GM18519 (cell line): ENCODE measurements around the gene ASAP2.

Source experiments
- ATAC-seq: cut with Tn5 transposase; IDR thresholded peaks from one replicate; pipeline ENCODE4 v1.9.1; 2021; ENCODE audit warnings: mild to moderate bottlenecking, moderate library complexity; ENCODE audit not compliant: unreplicated experiment, low FRiP score

The ASAP2 gene

DNA sequence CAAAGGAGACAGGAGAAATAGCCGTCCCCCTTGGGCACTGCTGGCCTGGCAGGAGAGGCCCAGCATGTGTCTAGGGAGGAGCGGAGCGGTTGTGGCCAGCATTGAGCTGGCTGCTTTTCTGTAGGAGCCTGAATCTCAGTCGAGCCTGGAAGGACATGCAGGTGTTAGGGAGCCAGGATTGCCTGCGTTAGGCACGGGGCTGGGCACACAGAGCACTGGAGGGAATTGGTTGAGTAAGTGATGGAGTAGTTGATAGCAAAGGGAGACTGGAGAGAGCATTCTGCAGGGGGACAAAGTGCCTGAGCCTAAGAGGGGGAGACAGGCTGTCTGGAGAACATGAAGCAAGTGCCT lies 22.8 kb downstream of the ASAP2 start:
- ATAC-seq: no peak

DNA sequence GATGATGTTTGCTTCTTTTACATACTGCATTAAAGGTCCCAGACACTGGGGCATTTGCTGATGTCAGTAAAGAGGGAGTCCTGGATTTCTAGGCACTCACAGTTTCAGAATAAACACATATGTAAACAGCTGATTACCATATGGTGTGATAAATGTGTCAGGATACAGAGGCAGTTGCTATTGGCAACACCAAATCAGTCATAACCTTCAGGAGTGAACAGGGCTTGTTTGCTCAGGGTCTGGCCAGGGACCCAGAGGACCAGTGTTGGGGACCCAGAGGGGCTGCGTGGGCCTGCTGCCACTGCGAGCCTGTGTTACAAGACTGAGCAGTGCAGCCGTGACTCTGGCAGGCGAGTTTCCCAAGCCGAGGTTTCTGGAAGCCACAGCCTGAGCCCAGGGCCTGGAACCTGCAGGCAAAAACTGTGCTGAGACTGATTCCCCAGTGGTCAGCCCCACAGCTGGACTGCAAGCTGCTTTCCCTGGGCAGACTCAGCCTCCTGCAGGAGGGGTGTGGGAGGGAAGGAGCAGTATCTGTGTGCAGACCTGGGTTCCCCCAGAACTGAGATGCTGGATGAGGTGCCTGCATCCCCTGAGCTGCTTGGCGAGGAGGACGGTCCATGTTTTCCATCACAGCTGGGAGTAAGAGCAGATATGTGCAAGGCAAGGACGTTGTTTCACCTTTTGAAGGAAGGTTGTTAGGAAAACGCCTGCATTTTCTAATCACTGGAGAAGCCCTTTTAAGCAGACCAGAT lies 23.6 kb downstream of the ASAP2 start:
- no peak for ATAC-seq

DNA sequence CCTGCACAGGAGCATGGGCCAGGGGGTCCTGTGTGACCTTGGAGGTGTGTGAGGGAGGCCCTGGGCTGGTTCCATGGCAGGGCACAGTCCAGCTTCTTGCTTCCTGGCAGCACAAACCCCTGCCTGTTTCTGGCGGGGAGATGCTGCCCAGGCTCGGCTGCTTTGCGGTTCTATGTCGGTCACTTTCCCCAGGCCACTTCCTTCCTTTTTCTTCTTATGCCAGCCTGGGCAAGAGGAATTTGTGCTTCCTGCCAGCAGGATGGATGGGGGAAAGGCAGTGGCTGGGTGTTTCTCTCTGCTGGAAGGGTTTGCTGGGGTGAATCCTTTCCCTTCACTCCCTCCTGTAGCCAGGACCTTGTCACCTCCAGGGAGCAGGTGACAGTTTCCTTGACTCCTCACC lies 24.3 kb downstream of the ASAP2 start:
- no peak for ATAC-seq

DNA sequence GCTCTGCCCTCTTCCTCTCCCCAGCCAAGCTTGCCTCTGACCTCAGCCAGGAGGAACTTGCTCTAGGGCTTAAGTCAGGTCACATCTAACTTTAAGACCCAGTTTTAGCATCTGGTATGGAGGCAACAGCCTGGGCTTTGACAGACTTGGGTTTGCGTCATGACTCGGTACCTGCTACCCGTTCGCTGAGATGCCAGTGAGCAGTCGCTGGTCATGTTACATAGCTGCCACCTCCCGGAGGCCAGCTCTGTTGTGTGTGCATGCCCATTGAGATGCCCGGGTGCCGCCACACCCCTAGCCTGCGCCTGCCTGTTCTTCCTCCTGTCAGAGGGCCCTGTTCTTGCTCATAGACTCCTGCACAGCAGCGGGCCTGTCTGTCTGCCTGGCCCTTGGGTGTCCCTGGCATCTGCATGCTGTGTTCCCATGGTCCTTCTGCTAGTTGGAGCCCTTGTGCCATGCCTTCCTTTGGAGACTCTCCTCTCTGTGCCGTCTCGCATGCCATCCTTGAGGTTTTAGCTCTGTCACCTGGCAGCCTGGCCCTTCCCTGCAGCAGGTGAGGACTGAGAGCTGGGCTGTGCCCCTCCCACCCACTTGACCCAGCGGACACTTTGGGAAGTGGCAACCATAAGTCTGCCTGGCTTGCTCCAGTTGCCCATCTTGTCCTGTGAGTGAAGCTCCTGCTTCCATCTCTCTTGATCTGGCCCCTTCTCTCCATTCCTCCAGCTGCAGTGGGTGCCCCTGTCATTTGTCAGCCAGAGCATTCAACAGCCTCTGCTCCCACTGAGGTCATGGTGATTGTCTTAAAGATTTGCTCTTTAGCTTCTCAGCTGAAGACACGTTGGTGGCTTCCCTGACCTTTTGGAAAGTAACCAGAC lies 24.9 kb downstream of the ASAP2 start:
- ATAC-seq: no peak

DNA sequence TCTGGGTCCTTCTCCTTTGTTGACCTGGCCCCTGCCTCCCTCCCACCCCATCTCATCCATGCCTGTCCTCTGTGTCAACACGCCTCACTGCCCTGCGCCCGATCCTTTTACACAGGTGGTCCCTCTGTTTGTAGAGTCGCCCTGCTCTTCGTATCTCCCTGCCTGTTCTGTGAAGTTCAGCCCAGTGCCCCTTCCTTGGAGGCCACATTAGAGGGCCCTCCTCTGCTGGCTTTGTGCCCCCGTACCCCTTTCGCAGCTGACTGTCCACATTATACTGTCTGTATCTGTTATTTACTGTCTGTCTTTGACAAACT lies 25.5 kb downstream of the ASAP2 start:
- no peak for ATAC-seq

DNA sequence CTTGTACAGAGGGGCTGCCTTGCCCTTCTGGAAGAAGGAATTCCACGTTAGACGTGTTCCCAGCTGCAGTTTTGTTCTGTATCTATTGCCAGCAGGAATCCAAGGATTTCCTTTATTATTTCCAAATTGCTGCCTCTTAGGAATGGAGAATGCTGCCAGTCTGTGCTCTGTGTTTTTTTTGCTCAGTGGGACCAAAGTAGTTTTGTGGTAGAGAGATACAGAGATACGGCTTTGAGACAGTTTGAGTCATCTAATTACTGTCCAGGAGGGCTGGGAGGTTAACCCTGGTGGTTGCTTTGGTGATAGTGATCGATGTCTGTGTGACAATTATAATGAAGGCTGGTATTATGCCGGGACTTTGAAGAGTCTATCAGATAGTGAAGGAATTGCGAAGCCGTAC lies 26.3 kb downstream of the ASAP2 start:
- no peak for ATAC-seq

DNA sequence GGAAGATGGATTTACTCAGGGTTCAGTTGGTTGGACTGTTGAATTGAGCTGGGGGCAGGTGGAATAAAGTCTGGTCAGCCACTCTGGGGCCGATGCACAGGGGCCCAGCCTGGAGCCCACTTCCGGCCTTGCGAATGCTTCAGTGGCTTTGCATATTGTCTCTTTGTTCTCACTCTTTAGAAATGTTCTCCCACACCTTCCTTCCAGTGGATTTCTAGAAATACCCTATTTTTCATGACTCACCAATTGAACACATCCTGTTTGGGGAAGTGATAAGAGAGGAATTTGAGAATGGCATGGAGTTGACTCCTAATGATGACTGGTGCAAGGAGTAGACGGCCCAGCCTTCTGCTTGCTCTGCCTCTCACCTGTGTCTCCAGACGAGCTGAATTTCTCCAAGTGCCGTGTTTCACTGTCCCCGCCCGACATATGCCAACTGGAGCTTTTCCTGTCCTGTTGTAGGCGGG lies 28.1 kb downstream of the ASAP2 start:
- ATAC-seq: no peak

DNA sequence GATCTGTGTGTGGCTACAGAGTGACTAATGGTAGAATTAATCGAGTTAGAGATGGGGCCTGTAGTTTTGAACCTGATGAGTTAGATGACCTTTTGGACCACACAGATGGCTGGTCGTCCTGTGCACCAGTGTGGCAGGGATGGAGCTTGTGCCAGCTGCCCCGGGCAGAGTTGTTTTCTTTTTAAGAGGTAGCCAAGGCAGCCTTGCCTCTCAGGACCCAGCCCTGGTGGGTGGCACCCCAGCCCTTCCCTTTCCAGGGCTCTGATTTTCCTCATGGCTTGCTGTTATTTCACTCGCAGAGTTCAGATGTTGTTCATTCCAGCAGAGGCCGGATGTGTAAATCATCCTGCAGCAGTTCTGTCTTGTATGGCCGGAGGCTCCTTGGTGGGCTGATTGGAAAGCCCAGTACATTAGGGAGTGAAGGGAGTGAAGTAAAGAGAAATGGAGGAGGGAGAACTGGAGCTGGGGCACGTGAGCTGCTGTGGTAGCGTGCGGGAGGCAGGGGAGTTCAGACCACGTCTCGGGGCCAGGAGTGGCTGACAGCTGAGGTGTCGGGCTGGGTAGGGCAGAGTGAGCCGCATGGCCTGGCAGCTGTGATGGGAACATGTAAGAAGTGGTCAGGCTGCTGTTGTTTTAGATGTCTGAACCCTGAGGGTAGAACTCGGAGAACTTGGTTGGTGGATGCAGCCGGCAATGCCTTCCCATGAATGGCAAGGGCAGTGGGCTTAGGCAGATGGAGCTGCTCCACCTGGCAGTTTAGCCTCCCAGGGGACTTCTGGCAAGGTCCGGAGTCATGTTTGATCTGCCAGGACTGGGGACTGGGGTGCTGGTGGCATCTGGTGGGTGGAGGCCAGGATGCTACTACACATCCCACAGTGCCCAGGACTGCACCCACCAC lies 28.8 kb downstream of the ASAP2 start:
- ATAC-seq: no peak

DNA sequence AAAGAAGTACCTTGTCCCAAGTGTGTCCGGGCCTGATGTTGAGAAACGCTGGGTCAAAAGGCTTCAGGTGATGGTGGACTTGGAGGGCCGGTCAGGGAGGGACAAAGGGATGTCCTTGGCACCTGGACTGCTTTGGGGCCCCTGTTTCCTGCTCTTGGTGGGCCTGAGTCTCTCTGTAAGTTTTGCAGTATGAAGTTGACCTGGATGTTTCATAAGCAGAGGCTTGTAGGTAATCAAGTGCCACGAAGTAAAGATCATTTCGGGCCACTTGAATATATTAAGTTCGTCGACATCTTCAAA lies 29.4 kb downstream of the ASAP2 start:
- no peak for ATAC-seq

DNA sequence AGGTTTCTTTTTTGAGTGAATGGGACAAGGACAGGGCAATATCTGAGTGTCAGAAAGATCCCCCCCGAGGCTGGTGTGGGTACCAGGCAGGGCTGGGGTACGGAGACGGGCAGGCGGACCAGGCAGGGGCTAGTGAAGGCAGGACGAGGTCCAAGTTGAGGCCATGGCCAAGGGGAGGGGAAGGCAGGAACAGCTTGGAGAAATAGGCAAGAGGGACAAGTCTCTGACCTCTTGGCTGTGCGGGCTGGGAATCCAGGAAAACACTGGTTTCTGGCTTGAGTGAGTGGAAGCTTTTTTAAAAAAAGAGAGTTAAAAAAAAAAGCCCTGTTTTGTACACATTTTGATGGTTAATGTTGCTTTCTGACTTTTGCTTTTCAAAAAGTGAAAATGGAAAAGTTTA lies 30.3 kb downstream of the ASAP2 start:
- ATAC-seq: no peak

DNA sequence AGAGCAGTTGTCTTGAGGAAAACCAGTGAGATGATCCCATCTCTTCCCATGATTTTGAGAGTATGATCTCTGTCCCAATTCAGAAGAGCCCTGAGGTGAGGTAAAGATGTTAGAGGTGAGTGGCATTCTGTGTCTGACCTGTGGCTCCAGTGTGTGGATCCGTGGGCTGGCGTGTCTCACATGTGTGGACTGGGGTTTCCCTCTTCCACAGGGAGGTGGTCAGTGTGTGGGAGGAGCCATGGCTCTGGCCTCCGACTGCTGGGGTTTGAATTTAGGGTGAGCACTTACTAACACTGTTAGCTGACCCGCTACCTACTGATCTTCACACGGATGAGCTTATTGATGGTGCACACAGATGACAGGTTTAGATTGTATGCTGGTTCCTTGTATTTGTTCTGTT lies 31.2 kb downstream of the ASAP2 start:
- ATAC-seq: no peak

DNA sequence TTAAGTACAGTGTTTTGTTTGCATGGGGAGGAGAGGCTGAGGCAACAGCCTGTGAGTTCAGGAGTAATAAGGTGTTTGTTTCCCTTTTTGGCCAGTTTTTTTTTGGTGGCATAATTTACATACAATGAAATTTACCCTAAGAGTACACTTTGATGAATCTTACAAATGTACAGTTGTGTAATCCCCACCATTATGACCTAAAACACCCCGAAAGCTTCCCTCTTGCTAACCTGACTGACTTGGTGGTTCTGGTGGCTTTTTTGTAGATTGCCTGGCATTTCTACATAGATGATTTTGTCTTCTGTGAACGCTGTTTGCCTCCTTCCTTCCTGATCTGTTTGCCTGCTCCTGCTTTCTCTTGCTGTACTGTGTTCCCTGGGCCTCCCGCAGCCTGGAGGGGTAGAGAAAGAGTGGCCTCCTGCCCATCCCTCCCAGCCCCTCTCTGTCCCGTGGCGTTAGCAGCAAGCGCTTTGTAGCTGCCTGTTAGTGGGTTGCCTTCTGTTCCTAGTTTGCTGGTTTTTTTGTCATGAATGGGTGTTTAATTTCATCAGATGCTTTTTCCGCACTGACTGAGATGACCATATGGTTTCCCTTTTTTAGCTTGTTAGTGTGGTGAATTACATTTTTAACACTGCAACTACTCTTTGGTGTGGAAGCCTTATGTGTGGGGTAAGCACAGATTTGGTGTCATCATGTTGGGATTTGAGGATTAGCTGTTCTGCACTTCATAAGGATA lies 32.1 kb downstream of the ASAP2 start:
- ATAC-seq: no peak

DNA sequence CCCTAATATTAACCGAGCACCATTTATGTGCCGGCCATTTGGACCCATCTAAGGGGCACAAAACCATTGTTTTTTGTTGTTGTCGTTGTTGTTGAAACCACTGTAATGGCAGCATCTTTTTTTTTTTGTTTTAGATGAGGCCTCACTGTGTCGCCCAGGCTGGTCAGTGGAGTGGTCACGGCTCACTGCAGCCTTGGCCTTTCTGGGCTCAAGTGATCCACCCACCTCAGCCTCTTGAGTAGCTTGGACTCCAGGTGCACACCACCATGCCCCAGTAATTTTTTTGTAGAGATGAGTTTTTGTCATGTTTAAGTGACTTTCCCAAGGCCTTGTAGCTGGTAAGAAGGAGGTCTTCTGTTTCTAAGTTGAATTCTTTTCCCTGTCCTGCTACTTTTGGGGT lies 33.0 kb downstream of the ASAP2 start:
- no peak for ATAC-seq

DNA sequence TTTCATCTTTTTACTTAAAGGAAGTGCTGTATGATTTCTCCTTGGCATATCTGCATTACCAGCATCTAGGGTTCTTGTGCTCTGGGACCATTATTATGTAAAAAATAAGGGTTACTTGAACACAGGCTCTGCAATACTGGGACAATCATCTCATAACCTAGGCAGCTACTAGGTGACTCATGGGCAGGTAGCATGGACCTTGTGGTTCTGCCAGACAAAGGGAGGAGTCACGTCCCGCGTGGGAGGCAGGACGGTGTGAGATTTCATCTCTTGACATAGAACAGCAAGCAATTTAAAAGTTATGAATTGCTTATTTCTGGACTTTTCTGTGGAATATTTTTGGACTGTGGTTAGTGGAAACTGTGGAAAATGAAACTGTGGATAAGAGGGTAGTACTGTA lies 34.1 kb downstream of the ASAP2 start:
- no peak for ATAC-seq

DNA sequence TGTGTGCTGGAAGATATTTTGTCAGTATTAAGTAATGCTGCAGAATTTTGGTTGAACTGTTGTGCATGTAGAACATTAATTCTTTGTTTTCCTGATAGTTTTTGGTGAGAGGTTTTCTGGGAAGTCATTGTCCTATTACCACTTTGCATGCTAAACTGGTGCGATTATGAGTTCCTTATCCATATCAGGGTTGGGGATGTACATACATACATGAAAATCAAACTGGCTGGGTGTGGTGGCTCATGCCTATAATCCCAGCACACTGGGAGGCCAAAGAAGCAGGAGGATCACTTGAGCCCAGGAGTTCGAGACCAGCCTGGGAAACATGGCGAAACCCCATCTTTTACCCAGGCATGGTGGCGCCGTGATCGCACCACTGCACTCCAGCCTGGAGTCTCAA lies 34.6 kb downstream of the ASAP2 start:
- no peak for ATAC-seq

DNA sequence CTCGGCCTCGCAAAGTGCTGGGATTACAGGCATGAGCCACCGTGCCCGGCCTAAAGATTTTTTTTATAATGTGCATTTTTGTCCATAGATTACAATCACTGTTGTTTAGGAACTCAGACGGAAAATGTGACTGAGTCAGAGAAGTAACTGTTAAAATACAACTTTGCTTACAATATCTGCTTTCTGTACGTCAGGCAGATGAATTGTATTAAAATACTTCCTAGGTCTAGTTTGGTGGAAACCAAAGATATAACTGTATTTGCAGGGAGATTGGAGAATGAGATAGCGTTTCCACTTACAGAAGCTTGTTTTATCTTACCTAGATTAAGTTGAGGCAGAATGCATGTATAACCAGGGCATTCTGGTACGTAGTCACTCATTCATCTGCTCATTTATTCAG lies 36.7 kb downstream of the ASAP2 start:
- ATAC-seq: no peak

DNA sequence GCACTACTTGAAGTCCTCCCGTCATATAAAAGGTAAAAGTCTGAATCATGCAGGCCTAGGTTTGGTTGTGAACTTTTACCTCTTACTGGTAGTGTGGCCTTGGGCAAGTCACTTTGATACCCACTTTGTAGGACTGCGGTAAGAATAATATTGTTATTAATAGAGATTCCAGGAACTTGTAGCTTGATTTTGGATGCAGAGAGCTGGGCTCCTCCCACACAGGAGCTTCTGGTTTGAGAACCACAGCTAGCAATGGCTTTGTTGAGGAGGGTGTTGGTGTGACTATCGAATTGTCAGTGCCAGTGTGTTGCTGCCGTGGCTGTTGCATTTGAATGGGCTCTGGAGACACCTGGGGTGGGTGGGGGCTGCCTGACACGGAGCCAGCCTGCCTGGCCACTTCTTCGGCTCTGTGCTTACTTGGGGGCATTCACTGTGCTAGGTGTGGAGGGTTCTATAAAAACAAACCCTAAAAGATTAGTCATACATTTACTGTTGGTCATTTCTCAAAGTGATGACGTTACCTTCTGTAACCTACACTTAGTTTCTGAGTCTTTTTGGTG lies 38.5 kb downstream of the ASAP2 start:
- ATAC-seq: no peak

DNA sequence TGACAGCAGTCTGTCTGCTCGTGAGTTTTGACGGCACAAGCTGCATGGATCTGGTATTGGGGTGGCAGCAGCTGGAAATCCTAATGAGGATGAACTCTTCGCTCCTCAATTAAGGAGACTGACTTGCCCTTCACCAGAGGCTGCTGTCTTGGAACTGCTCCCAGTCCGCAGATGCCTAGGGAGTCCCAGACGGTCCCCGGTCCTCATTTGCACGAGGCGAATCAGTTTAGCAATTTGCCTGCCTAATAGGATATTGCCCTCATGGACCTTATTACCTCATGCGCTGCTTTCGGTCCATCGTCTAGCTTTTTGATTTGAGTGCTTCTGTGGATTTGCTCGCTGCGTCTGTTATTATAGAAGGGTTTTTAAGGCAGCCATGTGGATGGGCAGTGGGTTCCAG lies 40.6 kb downstream of the ASAP2 start:
- ATAC-seq: no peak

DNA sequence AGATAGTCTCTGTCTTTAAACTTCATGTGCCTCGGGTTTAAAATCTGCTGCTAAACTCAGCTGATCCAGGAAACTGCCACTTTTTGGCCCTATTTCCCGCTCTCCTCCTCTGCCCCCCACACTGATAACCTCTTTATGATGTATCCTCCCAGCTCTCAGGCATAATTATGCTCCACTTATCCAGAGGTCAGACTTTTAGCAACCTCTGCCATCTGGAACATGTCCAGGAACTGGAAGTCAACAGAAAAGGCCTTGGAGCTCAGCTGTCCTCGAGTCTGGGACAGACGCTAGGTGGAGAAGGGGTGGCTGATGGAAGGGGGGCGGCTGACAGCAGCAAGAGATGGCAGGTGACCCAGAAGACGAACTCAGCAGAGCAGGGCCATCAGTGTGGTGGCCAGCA lies 41.2 kb downstream of the ASAP2 start:
- no peak for ATAC-seq

DNA sequence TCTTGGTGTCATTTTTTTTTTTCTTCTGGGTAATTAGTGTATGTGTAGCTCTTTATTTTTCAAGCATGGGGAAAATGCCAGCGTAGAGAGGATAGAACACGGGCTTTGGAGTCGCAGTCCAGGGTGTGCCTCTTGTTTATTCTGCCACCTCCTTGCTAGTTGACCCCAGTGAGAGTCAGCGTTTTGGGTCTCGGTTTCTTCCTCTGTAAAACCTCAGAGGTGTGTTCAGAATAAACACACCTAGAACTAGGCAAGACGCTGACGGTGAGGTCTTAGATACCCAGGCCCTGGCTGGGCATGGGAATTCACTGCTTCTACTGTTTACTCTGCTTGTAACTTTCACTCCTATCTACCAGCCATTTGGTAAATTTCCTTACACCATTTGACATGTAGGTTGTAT lies 41.8 kb downstream of the ASAP2 start:
- no peak for ATAC-seq
